HEK293T (cell line): ENCODE measurements around the gene DNASE1L2.

ENCODE experiments used
- CTCF ChIA-PET: fragments of 350-600 bp; formaldehyde crosslinking; extraction: SDS; loops from one replicate; lab custom pipeline; 2021; ENCODE audit warnings: antibody characterized with exemption, inconsistent platforms; lab: Yijun Ruan, JAX
- POLR2A ChIA-PET: fragments of 350-600 bp; formaldehyde crosslinking; extraction: SDS; loops from one replicate; lab custom pipeline; 2020; ENCODE audit warnings: antibody characterized with exemption, inconsistent platforms; lab: Yijun Ruan, JAX
- DNase-seq: peaks from one replicate; pipeline ENCODE4 v3.0.0; 2012; ENCODE audit warnings: mixed read lengths; ENCODE audit errors: extremely low spot score
- ARNT ChIP-seq: fragments of 450-650 bp; IDR thresholded peaks from 2 replicates; pipeline ENCODE4 v1.6.1; 2017; ENCODE audit warnings: mild to moderate bottlenecking
- BHLHE40 ChIP-seq: fragments of 450-650 bp; IDR thresholded peaks from 2 replicates; pipeline ENCODE4 v1.6.1; 2016; ENCODE audit warnings: mild to moderate bottlenecking, moderate library complexity, borderline replicate concordance
- CTBP1 ChIP-seq: fragments of 450-650 bp; IDR thresholded peaks from 2 replicates; pipeline ENCODE4 v1.6.1; 2016; ENCODE audit warnings: borderline replicate concordance
- ELF4 ChIP-seq: fragments of 450-650 bp; IDR thresholded peaks from 2 replicates; pipeline ENCODE4 v1.6.1; 2017; ENCODE audit warnings: antibody characterized with exemption
- FOXA1 ChIP-seq: fragments of 450-650 bp; IDR thresholded peaks from 2 replicates; pipeline ENCODE4 v1.6.1; 2016; ENCODE audit warnings: mild to moderate bottlenecking
- FOXK2 ChIP-seq: fragments of 450-650 bp; IDR thresholded peaks from 2 replicates; pipeline ENCODE4 v1.6.1; 2016; ENCODE audit warnings: mild to moderate bottlenecking
- FOXM1 ChIP-seq: fragments of 450-650 bp; IDR thresholded peaks from 2 replicates; pipeline ENCODE4 v1.6.1; 2017; ENCODE audit warnings: mild to moderate bottlenecking, borderline replicate concordance
- HDGF ChIP-seq: fragments of 450-650 bp; IDR thresholded peaks from 2 replicates; pipeline ENCODE4 v1.6.1; 2017; ENCODE audit warnings: antibody characterized with exemption, borderline replicate concordance
- L3MBTL2 ChIP-seq: fragments of 450-650 bp; conservative IDR thresholded peaks from 2 replicates; pipeline ENCODE4 v1.6.1; 2016; ENCODE audit warnings: mild to moderate bottlenecking
- LEF1 ChIP-seq: fragments of 450-650 bp; IDR thresholded peaks from 2 replicates; pipeline ENCODE4 v1.6.1; 2017; ENCODE audit warnings: mild to moderate bottlenecking, borderline replicate concordance
- NFRKB ChIP-seq: fragments of 450-650 bp; IDR thresholded peaks from 2 replicates; pipeline ENCODE4 v1.6.1; 2016; ENCODE audit warnings: mild to moderate bottlenecking, moderate library complexity
- PKNOX1 ChIP-seq: fragments of 450-650 bp; IDR thresholded peaks from 2 replicates; pipeline ENCODE4 v1.6.1; 2016
- SP1 ChIP-seq: fragments of 450-650 bp; IDR thresholded peaks from 2 replicates; pipeline ENCODE4 v1.6.1; 2017
- SUZ12 ChIP-seq: fragments of 450-650 bp; IDR thresholded peaks from 2 replicates; pipeline ENCODE4 v1.6.1; 2016; ENCODE audit warnings: mild to moderate bottlenecking
- TARDBP ChIP-seq: fragments of 450-650 bp; IDR thresholded peaks from 2 replicates; pipeline ENCODE4 v1.6.1; 2016
- ZNF384 ChIP-seq: fragments of 450-650 bp; IDR thresholded peaks from 2 replicates; pipeline ENCODE4 v1.6.1; 2016

DNASE1L2 gene

GRCh38 chr16:2284001-2284770 lies 47.9 kb downstream of the DNASE1L2 start:
- CTCF ChIA-PET, result no interaction called here
- no peak for TF ChIP-seq CTBP1
- TF ChIP-seq ELF4, result no peak
- no peak for DNase-seq
- POLR2A ChIA-PET, result no interaction called here

DNA sequence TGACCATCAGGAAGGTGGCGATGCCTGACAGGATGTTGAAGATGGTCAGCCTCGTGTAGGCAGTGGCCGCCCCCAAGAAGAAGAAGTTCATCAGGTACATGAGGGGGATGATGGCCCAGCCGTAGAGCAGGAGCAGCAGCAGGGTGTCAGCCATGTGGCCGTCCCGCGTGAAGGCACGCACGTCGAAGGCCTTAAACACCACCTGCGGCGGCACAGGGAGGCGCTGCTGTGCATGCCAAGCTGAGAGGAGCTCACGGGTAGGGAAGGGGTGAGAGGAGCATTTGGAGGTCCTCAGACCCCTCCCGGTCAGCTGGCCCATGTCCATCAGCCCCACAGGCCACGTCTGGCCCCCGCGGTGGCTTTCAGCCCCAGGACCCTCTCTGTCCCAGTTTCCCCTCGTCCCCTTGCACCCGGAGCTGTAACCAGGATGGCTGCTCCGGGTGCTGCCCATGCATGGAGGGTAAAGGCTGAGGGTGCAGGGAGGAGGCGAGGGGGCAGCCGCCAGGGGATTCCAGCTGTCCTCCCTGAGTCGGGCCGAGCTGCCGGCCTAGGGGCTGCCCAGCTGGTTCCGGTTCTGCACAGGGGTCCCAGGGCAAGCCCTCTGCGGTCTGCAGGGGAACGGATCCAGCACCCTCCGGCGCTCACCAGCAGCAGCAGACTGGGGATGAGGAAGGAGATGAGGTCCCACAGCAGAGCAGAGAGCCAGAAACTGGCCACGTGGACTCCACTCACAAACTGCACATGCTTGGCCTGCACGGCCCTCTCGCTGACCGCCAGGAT lies 48.7 kb downstream of the DNASE1L2 start:
- CTCF ChIA-PET, result no interaction called here

GRCh38 chr16:2285731-2286191 lies 49.5 kb downstream of the DNASE1L2 start:
- no peak for DNase-seq
- CTCF ChIA-PET, result no interaction called here
- POLR2A ChIA-PET, result no interaction called here
- no peak for TF ChIP-seq ELF4

More for the DNA sequence above, 48.7 kb downstream of the DNASE1L2 start:
- TF ChIP-seq TARDBP (no peak), NFRKB (no peak), FOXK2 (no peak), ZNF384 (no peak), SUZ12 (no peak), LEF1 (no peak), SP1 (no peak), CTBP1 (no peak), HDGF (no peak), FOXA1 (no peak), ELF4 (no peak), L3MBTL2 (no peak)
- POLR2A ChIA-PET, result no interaction called here
- no peak for DNase-seq

DNA sequence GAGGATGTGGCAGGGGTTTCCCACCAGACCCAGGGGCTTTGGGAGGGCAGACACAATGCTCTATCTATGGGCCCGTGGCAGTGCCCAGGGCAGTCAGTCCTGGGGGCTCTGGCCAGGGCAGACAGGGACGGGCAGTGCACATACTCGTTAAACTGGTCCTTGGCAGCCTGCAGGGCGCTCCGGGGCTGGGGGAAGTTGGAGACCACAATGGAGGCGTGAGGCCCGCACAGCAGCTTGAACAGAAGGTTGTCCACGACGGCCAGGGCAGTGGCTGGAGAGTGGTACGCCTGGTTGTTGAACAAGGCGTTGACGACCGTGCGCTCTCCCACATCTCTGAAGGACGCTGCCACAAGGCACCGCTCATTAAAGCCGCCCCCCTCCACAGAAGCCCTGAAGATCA lies 50.3 kb downstream of the DNASE1L2 start:
- no peak for DNase-seq
- CTCF ChIA-PET, result no interaction called here
- POLR2A ChIA-PET, result no interaction called here
- TF ChIP-seq NFRKB (no peak), FOXA1 (no peak), LEF1 (no peak), FOXK2 (no peak), ARNT (no peak), TARDBP (no peak), CTBP1 (no peak), HDGF (no peak), ZNF384 (no peak), ELF4 (no peak), BHLHE40 (no peak), SUZ12 (no peak), SP1 (no peak), FOXM1 (no peak), L3MBTL2 (no peak), PKNOX1 (no peak)

DNA sequence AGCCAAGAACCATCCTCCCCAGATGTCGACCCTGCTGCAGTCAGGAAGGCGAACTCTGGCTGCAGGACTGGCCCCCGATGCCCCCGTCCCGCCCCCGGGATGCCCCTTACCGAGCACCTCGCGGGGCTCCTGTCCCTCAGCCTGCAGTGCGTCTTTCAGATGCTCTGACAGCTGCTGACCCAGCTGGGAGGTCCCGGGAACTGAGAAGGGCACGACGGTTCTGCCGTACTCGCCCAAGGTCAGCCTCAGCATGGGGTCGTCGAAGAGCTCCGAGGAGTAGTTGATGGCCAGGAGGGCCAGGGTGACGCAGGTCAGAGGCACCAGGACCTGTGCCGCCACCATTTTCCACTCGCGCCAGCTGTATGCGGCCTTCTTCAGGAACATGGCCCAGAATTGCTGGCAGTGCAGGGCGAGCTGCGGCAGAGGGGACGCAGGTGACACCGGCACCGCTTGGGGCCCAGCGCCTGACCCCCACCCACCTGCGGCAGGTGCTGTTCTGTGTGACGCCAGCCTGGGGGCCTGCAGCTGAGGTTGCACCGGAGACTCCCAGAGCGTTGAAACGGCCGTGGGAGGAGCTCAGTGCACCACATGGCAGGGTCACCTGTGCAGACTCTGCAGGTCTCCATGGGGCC lies 51.8 kb downstream of the DNASE1L2 start:
- ChIA-PET POLR2A (interaction anchor here (1.6 to 1.8 kb wide), 2 partner anchors 9 to 19 kb away, joined by 4 to 5 read pairs; no protein-coding TSS in a partner anchor), CTCF (no interaction called here)
- DNase-seq, result no peak
- TF ChIP-seq ELF4 (no peak), FOXM1 (no peak), HDGF (no peak), SP1 (no peak), PKNOX1 (no peak)
